GM19397 (cell line): ENCODE data around the gene MGMT.

Experiments used
- ATAC-seq: cut with Tn5 transposase; IDR thresholded peaks from one replicate; pipeline ENCODE4 v1.9.1; 2021; ENCODE audit warnings: mild to moderate bottlenecking, moderate library complexity; ENCODE audit not compliant: unreplicated experiment

The MGMT gene

DNA sequence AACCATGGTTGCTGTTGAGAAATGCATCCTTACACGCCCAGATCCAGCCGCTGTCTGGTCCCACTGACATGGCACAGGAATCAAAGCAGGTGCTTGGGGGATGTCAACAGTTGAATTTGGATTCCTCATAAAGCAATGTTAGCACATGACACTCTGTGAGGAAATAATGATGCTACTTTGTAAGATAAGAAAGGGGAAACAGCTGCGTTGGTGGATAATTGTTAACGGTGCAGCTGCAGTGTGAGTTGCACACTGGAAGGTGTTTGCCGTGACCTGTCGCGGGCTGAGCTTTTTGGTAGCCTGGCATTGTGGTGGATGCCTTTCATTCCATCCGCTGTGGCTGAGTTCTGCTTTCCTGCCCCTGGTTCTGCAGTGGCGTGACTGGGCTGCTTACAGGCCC is 113.9 kb downstream of the MGMT start:
- ATAC-seq, result no peak

DNA sequence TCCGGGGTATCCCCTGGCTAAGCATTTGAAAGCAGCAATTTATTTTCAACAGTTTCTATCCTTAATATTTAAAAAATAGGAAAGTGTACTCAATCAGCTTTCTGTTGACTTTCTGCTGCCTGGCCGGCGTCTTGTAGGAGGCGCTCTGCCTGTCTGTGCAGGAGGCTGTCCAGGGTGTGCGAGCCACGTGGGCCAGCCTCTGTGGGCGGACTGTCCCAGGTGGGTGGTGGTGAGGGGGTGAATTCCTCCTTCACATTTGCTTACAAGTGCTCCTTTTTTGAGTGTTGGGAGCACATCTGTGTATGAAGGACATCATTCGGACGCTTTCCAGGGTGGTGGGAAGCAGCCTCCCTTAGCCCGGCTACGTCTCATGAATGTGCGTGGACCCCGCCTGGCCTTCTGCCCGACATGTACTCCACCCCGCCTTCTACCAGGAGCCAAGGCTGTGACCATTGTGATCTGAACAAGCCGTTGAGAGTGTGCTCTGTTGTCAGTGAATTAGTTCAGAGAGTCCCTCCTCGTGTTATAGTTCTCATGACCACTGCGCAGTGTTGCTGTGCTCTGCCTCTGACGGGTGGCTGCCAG is 114.9 kb downstream of the MGMT start:
- no peak for ATAC-seq

DNA sequence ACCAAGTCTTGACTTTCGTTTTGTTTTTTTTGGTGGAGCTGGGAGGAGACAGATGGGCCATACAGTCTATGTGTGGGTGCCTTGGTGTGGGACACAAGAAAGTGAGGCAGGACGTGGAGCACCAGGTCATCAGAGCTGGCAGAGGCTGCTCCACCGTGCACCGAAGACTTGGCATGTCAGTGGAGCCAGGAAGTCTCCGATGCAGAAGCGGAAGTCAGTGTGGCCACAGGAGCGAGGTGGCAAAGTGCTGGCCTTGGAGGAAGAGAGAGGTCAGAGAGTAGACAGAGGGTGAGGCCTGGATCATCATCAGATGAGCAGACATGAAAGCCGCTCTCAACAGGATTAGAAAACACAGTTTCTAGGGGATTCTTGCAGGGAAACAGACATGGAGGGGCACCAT is 116.8 kb downstream of the MGMT start:
- ATAC-seq, result no peak

DNA sequence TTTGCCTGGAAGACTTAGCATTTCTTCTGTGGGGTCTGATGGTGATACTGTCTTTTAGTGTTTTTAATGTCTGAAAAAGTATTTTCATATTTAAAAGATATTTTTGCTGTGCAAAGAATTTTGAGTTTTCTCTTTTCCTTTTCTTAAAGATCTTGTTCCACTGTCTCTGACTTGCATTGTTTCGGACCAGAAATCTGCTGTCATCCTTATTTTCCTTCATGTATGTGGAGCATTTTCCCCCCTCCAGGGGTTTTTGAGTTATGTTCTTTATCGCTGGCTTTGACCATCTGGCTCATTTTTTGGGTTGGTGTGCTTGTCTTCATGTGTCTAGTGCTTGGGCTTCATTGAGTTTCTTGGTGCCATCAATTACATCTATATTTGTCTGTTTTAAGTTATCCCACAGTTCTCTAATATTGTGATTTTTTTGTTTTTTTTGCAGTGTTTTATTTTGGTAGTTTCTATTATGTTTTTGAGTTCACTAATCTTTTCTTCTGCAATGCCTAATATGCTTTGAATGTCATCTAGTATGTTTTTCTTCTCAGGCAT is 119.9 kb downstream of the MGMT start:
- no peak for ATAC-seq

DNA sequence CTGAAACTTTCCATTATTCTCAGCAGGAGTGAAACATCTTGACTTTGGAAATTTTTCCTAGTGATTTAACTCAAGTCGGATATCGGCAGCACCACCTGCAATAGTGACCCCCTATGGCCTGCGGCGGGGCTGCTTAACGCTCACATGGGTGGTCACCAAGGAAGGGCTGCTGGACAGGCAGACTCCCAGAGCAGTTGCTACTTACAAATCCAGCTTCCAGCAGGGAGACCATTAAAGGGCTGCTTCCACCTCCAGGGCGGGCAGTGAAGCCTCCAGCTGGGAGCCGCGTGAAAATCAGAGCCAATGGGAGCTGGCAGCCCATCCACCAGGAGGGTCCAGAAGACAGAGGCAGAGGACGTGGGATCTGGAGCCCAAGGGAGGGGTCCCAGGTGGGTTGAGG is 122.5 kb downstream of the MGMT start:
- ATAC-seq, result no peak

DNA sequence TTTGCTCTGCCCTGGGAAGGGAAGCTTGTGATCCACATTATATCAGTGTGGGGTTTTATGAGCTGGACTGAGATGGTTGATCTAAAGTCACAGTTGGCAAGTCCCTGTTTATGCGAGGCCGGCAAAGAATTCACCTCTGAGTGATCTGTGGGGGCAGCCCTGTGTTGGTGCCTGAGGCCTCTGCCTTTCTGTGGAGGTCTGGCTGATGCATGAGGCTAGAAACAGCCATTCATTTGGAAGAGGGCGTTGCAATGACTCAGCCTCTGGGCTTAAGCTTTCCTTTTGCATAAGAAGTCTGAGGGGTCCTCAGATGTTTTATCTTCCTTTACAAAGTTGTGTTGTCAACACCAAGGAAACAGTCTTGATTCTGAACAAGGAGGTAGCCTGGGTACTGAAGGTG is 126.9 kb downstream of the MGMT start:
- ATAC-seq, result no peak

DNA sequence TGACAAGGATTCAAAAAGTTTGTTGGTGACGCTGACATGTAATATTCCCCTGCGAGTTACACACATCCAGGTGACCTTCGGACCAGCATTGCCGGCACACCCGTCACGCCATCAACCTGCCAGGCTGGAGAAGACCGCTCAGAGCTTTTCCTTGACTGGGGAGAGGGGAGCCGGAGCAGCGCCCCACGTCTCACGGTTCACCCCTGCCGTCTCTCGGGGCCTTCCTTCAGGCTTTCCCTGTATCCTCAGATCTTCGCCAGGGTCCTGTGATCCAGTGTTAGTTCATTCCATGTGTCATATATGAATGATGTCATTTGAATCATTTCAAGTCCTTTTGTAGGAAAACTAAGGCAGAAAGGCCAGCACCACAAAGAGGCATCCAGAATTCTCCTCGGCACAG is 127.8 kb downstream of the MGMT start:
- ATAC-seq, result no peak

DNA sequence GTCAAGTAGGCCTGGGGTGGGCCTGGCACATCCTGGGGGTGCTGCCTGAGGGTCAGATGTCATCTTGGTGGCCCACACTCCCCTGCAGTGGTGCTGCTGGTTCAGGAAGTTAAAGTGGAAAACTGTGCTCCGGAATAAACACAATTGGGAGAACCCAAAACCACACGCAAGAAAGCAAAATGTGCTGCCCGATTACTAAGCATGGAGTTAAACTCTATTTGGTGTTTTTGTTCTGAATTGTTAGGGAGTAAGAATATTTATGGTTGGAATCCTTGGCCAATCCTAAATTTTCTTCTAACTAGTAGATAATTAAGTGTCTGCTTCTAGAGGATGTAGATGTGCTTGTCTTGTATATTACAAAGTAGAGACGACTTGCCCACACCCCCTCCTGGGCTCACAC is 131.4 kb downstream of the MGMT start:
- no peak for ATAC-seq

DNA sequence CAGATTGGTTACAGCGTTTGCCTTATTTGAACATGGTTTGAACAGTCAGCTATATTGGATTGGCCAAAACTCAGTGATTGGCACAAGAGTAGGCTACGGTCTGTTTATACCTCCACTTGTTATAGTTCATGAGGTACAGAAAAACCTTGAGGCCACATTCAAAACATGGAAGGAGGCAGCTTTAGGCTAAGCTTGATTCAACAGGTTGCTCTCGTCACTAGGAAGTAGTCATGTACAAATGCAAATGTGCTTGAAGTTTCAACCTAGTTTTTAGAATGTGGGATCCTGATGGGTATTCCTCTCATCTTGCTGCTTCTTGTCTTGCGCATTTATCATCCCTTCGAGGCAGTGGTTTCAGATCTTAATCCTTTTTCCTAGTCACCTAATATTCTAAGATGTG is 132.1 kb downstream of the MGMT start:
- no peak for ATAC-seq

DNA sequence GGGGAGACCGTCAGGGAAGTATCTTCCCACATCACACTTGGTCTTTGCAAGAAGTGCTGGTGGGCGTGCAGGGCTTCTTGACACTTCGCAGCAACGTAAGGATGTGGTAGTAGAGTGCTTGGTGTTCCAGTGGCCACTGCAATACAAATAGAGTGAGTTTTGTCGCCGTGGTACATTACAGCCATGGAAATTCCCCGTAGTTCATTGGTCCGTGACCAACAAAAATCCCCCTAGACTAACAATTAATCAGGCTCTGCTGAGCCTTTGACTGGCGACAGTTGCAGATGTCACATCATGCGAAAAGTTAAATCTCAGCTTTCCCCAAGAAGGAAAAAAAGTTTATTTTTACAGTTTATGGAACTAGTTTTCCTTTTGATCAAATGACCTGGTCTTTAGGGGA is 134.7 kb downstream of the MGMT start:
- no peak for ATAC-seq

DNA sequence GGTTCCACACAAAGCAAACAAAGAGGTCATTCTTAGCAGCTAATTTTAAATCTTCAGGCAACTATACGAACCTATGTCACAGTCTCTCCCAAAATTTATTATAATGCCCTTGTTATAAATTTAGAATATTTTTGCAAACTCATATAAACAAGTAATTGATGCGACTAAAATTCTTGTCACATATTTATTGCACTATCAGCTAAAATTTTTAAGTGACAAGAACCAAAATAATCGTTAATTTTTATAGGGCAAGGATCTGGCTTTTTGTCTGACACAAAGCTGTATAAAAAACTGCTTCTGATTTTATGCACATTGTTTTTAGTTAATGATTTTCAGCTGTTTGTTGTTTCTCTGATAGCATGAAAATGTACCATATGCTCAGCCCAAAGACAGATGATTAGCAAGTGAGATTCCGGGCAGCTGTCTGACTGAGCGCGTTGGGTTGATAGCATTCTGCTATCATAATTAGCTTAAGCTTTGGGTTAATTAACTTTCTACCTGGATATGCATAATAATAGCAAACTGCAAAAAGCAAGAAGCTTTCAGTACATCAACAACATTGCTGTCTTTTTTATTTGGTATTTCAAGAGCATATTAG is 136.0 kb downstream of the MGMT start:
- ATAC-seq, result no peak

DNA sequence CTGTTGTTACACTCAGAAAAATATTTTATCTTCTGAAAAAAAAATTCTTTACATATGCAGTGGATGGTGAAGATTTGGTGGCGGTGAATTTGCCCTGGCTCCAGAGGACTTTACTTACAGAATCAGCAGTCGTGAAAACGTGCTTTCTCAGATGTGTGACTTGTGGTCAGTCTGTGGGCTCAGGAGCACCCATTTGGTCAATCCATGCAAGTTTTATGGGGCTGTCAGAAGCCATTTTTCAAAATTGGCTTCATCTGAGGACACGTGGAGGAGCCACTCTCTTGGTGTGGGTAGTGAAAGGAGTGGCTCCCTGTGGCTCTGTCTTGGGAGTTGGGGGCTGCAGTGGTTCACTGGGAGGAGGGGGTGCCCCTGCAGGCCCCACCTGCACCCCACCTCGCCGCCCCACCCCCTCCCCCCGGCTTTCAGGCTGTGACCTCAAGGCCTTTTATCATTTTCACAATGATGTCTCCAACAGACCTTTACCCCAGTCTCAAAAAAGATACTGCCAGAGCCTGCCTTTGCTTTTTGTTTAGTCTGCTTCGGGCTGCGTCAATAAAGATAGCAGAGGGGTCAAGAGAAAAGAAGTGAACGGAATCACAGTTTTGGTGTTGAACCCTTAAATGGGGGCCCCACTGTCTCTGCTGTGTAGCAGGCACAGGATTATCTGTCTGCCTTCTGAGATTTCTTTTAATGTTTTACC is 137.4 kb downstream of the MGMT start:
- no peak for ATAC-seq

DNA sequence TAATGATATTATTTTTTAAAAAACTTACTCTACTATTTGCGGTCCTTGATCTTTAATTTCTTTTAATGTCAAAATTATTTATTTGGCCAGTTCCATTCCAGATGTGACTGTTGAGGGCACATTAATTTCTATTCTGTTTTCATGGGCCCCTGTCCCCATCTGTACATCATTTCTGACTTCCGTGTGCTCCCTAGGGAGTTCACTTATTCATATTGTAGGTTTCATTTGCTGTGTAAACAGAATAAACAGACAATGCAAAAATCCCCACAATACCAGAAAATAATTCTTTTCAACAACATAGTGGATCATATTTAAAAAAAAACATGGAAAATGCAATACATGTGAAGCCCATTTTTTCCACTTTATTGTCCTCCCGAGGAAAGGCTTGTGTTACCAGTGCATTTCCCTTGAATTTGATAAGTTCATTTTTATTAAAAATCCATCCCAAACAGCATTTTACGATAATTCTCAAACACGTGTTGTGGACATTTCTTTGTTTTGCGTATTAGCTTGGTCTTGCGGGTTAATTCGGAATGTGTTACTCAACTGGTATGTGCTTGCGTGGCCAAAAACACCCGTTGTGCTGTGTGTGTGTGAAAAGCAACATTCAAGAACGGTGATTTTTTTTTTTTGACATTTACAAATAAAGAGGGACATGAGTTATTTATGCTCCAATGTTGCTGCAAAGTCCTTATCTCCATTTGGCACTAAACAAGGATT is 138.4 kb downstream of the MGMT start:
- no peak for ATAC-seq

DNA sequence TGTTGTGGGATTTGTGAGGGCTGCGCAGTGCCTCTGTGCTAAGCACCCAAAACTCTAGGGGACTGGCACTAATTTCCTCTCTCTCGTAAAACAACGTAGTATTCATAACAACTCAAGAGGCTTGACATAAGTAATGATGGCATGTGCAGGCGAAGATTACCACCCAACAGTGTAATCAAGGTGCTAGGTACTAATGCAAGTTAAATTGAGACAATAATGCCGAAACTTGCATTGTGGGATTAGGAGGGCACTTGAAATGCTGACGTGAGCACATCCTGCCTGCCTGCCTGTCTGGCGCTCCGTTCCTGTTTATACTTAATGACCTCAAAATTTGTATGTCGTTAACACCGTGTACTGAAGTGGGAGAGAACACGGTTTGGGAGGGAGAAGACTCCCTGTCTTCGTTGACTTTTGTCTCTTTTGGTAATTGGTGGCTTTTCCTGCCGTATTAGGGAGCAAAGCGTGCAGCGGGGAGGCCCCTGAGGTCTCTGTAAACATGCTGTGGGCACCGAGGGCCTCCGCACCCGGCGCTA is 139.0 kb downstream of the MGMT start:
- no peak for ATAC-seq

DNA sequence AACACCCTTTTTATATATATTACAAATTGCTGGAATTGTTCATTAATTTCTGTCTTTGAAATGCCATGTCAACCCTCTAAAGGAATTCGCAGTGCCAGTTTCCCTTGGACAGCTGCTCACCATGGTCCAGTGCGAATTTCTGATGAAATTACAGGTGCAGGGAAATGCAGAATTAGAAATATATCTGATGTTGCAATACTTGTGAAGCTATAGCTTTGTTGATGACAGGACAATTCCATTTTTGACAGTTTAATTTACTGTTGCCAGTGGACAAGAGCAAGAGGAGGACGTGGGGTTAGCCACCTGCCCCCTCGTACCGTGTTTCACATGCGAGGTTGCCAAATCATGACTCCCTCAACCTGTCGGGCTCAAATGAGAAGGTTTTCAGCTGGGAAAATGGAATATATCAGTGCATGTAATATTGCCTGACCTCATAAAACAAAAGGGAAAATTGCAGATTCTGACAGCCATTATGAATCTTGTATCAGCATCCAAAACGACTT is 140.6 kb downstream of the MGMT start:
- no peak for ATAC-seq

DNA sequence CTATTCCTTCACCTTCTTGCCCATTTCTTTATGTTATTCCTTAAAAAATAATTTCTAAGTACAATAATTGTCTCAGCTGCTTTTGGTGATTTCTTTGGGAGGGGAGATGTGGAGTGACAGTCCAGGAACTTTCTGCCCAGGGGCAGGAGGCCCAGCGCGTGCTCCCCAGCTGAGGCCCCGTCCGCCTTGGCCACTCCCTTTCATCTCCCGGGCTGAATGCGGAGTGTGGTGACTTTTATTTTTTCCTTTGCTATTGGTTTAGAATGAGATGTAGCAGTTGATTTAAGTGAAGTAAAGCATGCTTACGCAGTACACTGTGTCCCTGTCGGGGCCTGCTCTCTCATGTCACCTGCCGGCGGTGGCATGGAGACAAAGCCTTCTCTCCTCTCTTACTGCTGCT is 141.6 kb downstream of the MGMT start:
- no peak for ATAC-seq

DNA sequence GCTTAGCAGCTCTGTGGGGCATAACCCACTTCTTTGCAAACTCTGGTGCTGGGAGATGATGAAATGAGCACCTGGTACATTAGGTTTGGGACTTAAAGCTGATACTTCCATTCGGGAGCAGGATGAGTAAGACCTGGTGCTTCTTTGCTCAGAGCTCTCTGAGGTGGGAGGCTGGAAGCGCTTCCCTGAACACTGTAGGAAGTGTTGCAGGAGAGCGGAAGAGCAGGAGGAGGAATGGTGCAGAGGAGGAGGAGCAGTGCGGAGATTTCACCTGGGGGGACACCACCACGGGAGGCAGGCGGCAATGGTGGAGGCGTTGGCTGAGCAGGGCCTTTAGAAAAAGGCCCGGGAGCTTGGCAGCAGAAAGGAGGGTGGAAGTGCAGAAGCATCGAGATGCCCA is 142.5 kb downstream of the MGMT start:
- ATAC-seq, result no peak

DNA sequence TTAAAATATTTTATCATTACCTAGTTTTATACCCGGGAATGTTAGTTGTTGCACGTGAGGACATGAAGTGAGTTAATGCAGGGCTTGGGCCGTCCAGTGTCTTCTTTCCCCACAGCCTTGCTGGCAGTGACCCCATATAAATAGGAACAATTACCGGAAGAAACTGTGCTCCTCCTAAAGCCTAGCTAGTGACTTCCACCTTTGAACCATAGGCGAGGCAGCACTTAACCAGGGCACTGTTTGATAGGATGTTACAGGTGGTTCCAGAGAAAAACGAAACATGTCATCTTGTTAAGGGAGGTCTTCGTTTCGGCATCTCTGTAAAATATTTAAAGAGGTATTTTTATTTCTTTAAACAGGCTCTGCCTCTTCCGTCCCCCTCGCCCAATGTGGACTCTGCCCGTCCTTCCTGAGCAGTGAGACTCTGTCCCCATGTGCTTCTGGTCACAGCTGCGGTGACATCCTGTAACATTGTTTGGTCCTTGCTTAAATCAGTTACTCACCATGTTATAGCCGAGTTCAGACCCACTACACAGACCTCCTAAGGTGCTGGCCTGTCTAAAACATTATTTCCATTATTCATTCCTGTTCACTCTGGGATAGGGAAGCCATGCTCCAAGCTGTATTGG is 145.6 kb downstream of the MGMT start:
- no peak for ATAC-seq

DNA sequence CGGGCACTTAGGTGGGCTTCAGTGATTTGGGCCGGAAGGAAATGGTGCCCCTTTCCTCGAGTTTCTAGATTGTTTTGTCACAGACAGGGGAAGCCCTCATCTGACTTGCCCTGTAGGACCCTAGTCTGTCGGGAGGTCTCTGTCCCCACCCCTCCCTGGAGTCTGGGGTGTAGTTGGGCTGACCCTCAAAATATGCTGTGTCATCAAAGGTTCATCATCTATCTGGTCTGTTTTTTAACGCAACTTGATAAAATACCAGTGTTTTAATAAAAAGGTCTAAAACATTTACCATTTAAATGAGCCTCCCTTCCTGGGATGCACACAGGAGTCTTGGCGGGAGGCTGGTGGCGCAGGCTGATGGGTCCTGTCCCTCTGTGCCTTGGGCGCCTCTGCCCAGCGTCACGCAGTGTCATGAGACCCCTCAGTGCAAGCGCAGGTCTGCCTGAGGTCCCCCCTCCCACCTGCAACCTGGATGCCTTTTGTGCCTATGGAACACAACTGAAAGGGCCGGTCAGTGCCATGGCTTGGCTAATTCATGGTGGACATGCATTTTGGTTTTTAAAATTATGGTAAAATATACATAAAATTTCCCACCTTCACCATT is 146.4 kb downstream of the MGMT start:
- ATAC-seq, result no peak

DNA sequence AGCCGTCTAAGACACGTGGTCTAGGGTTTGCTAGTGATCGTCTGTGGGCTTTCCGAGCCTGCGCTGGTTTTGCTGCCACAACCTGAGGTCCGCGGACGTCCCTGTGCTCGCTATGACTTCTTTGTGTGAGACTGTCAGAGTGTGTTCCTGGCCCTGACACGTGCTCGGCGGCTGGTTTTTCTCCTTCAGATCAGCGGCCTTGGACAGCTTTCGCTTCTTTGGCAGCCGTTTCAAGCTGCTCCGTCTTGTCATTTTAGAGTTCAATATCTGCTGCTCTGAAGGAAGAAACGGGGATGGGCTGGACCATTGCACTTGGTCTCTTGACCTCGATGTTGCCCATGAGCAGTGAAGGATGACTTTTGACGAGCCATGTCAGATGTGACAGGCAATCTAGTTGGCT is 147.3 kb downstream of the MGMT start:
- ATAC-seq, result no peak
